ENCODE results near the gene PCID2. TPM values are rescaled to one million over a fixed set of nuclear protein-coding genes. Genes with fewer than 3 reads are reported as not detected.

PCID2 gene
- total RNA-seq, 2 donors from 2014 or later: 46.8 to 55.4 TPM

- Histone ChIP-seq H3K4me1 (ENCODE audit: control insufficient read depth in 1 of 2, low read depth in 2 of 2) (peaks cover 0 to 7% of the 10 kb centered on the region in 2 donors), H3K9me3 (no peaks in the 10 kb centered on the region), H3K27me3 (replicated peaks; ENCODE audit: insufficient read depth) (no peaks in the 10 kb centered on the region), H3K36me3 (no peaks in the 10 kb centered on the region), H3K4me3 (peak overlapping the region; percentile 60), H3K27ac (no peak overlapping the region)
- TF ChIP-seq, protein P1, sequence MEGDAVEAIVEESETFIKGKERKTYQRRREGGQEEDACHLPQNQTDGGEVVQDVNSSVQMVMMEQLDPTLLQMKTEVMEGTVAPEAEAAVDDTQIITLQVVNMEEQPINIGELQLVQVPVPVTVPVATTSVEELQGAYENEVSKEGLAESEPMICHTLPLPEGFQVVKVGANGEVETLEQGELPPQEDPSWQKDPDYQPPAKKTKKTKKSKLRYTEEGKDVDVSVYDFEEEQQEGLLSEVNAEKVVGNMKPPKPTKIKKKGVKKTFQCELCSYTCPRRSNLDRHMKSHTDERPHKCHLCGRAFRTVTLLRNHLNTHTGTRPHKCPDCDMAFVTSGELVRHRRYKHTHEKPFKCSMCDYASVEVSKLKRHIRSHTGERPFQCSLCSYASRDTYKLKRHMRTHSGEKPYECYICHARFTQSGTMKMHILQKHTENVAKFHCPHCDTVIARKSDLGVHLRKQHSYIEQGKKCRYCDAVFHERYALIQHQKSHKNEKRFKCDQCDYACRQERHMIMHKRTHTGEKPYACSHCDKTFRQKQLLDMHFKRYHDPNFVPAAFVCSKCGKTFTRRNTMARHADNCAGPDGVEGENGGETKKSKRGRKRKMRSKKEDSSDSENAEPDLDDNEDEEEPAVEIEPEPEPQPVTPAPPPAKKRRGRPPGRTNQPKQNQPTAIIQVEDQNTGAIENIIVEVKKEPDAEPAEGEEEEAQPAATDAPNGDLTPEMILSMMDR (IDR thresholded peaks at IDR 0.05): no peak
- DNase-seq (ENCODE audit: low spot score) (no peak), ATAC-seq (ENCODE audit: insufficient number of reproducible peaks, low FRiP score, low read depth) (no peak)
These were observed 79.0 kb downstream of the PCID2 start for GRCh38 chr13:113129480-113129879.

Other genes with a start within 250 kb of the PCID2 start
- gene MCF2L, start 239.5 kb downstream of the PCID2 start, total RNA-seq: 10 to 100 TPM; 34.9 to 49.2 TPM
- gene F7, start 102.9 kb downstream of the PCID2 start, total RNA-seq: not detected
- gene F10, start 85.9 kb downstream of the PCID2 start, total RNA-seq: 10 to 100 TPM; 25.5 to 31.5 TPM
- gene PROZ, start 50.0 kb downstream of the PCID2 start, total RNA-seq: not detected
- gene CUL4A, start 944 bp upstream of the PCID2 start, total RNA-seq: 100 to 1,000 TPM; 112 to 156 TPM
- gene LAMP1, start 88.6 kb upstream of the PCID2 start, total RNA-seq: 100 to 1,000 TPM; 145 to 210 TPM
- 1 to 10 TPM; 1.9 to 5.6 TPM for gene GRTP1, start 155.5 kb upstream of the PCID2 start, total RNA-seq
- 10 to 100 TPM; 11.8 to 12.6 TPM for gene ADPRHL1, start 244.8 kb upstream of the PCID2 start, total RNA-seq